ENCODE data around the gene PYURF.
A peak's percentile ranks its signal among the peaks of the same experiment; 100 is the strongest.

PYURF gene, protein sequence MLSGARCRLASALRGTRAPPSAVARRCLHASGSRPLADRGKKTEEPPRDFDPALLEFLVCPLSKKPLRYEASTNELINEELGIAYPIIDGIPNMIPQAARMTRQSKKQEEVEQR

DNA sequence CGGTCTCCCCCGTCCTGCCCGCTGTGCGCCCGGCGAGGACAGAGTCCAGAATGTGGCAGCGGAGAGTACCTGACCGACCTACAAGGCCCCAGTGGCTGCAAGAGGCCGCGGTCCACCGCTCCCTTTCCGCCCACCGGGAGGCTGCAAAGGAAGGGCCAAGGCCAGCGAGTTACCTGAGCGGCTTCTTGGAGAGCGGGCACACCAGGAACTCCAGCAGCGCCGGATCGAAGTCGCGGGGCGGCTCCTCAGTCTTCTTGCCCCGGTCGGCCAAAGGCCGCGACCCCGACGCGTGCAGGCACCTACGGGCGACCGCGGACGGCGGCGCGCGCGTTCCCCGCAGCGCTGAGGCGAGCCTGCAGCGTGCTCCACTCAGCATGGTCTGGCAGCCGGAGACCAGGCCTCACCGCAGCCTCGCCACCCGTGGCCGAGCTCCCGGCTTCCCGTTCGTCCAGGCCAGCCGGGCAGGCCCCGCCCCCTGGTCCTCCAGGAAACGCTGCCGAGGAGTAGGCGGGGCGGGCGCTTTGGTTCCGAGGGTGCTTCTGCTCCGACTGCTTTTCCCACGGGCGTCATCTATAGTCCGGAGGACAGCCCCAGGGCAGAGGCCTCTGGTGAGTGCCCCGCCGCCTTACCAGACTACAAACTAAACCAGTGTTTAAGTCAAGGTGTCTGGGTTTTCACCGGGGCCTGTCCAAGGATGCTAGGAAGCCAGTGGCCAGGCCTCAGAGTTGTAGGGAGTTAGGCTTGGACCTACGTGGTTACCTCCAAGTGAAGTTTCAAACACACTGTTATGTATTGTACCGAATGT, at the start of gene PYURF:
Gene PYURF (minus strand): TSS at position 452 of the 805 bp plus-strand sequence. CDS start 76 bp downstream, at position 376.
- DNase-seq (ENCODE audit: low read depth in 2 of 2): peak; percentile 54 to 79

DNA sequence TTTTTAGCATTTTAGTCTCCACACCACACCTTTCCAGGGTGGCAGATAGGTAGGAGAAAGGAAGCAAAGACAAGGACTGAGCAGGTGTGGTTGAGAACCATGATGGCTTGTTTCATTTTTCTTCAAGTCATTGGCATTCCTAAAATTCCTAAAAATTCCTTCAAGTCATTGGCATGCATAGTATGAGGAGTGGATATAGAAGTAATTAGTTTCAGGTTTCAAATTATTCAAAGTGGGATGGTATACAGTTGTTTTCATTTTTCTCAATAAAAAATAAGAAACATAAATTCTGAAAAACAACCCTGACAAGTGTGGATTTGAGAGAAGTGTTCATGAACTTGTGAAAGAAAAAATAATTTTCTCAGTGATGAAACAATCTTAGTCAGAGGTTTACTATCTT, 46.4 kb upstream of the PYURF start:
- DNase-seq (ENCODE audit: low read depth in 2 of 2): no peak

DNA sequence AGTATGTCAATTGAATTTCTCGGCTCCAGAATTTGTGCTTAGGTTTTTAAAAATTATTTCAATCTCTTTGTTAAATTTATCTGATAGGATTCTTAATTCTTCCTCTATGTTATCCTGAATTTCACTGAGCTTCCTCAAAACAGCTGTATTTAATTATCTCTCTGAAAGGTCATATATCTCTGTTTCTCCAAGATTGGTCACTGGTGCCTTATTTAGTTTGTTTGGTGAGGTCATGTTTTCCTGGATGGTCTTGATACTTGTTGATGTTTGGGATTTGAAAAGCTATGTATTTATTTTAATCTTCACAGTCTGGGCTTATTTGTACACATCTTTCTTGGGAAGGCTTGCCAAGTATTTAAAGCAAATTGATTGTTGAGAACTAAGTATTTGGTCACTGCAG, 44.0 kb upstream of the PYURF start:
- DNase-seq (ENCODE audit: low read depth in 2 of 2): no peak

DNA sequence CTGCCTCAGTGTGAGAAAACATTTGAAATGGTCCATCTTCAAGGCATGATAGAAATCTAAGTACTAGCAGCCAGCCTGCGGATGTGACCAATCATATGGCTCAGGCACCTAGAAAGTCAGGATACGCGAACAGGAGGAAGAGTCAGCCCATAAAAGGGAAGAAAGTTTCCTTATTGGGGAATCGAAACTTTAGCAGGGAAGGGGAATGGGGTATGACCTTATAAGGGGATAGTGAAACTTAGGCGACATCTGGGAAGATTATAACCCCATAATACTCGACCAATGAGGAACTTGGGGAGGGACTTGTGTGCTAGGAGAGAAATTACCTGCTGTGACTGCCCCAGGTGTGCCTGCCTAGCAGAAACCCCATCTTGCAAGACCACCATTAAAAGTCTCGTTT, 26.2 kb upstream of the PYURF start:
- no peak for DNase-seq (ENCODE audit: low read depth in 2 of 2)

DNA sequence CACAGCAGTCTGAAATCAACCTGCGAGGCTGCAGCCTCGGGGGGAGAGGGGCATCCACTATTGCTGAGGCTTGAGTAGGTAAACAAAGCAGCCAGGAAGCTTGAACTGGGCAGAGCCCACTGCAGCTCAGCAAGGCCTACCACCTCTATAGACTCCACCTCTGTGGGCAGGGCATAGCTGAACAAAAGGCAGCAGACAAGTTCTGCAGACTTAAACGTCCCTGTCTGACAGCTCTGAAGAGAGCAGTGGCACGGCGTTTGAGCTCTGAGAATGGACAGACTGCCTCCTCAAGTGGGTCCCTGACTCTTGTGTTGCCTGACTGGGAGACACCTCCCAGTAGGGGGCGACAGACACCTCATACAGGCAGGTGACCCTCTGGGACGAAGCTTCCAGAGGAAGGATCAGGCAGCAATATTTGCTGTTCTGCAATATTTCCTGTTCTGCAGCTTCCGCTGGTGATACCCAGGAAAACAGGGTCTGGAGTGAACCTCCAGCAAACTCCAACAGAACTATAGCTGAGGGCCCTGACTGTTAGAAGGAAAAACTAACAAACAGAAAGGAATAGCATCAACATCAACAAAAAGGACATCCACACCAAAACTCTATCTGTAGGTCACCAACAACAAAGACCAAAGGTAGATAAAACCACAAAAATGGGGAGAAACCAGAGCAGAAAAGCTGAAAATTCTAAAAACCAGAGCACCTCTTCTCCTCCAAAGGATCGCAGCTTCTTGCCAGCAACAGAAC, 15.9 kb upstream of the PYURF start:
- DNase-seq (ENCODE audit: low read depth in 2 of 2): peak; percentile 63 to 71

DNA sequence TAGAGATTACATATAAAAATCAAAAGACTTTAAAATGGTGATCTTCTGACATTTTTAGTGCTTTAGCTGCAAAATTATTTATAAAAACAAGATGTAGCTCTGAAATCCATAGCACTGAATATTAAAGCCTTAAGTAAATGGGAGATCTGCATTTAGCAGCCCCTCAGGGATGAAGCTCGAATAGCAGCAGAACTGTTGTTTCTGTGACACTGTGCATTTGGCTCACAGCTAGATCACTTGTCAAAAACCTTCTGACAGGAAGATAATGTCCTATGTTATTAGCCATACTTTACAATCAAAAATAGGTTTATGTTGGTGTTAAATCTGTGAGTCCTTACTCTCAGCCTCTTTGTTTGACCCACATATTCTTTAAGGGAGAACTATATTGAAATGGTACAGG, 14.1 kb upstream of the PYURF start:
- no peak for DNase-seq (ENCODE audit: low read depth in 2 of 2)

DNA sequence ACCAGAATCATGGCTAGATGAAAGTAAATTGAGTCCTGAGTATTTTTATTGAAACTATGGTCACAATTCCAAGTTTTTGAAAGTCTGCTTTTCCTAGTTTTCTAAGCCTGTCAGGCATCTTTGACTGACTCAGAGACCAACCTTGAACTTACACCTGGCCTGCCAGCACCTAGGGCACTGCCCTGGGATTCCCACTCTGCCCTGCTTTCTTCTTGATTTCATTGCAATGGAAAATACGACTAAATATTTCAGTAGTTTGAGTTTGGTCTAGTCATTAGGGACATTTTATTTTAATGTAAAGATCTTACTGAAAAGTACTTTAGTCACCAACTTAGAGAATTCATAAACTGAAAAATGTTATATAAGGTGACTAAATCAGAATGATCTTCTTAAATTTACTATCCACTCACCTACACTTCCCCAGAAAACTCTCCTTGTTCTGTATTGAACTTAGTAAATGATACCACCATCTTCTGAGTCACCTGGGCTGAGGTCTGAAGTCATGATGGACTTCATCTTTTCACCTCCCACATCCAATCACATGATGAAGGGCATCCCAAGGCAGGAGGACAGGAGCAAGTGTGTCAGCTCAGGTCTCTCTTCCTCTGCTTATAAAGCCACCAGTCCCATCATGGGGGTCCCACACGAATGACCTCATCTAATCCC, 11.6 kb upstream of the PYURF start:
- DNase-seq (ENCODE audit: low read depth in 2 of 2): no peak

DNA sequence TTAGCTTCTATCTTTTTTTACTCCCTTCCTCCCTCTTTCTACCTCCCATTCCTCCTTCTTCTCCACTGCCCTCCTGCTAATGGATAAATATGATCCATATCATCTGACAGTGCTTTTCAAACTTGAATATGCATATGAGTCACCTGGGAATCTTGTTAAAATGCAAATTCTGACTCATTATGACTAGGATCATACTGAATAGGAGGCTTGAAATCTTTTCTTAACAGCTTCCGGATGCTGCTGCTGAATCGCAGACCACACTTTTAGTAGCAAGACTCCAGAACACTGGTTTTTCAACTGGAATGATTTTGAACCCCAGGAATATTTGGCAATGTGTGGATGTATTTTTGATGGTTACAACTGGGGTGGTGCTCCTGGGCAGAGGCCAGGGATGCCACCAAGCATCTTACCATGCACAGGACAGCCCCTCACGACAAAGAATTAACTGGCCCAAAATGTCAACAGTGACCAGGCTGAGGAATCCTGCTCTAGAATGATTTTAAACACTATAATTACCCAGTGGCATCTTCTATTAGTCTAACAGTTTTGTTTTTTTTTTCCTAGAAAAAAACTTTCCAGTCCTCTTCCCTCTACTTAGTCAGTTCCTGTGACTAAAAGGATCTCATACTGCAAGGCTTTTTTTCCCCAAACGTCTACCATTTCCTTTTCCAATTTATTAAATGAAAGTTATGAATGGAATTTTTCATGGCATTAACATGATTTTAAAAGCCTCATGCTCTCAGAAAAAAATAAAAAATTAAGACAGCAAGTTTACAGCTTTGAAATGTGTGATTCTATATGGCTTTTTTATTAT, 10.6 kb upstream of the PYURF start:
- DNase-seq (ENCODE audit: low read depth in 2 of 2): no peak

DNA sequence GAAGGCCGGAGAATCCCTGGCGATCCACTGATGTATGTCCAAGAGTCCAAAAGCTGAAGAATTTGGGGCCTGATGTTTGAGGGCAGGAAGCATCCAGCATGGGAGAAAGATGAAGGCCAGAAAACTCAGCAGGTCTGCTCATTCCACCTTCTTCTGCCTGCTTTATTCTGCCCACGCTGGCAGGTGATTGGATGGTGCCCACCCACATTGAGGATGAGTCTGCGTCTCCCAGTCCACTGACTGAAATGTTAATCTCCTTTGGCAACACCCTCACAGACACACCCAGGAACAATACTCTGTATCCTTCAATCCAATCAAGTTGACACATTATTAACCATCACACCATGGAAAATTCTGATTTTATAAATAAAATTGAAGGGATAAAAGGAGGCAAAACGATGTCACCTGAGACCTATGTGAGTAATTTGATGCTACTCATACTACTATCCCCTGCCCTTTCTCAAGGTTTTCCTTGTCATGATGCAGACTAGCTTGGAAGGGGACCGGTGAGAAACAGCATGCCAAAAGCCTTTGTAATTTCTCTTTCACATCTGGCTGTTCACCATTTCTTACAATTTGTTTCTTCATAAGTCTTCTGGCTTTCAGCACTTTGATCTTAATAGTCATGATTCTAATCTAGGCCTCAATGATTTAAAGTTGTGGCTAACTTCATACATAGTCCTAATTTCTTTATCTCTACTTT, 9.7 kb upstream of the PYURF start:
- DNase-seq (ENCODE audit: low read depth in 2 of 2): no peak

DNA sequence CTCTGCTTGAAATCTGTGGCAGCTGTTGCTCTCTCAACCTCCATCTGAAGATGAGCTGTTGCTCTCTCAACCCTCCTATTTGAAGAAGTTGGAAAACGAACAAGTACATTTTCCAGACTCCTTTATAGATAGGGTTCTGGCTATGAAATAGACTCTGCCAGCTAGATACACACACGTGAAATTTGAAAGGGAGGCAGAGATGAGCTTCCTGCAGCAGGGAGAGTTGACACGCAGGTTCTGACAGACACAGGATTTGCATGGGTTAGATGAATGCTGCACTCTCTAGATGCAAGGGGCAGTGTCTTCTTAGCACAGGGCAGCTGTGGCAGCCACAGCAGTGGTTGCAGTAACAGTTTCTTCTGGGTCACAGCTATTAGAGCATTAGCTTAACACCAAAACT, 8.0 kb upstream of the PYURF start:
- no peak for DNase-seq (ENCODE audit: low read depth in 2 of 2)

DNA sequence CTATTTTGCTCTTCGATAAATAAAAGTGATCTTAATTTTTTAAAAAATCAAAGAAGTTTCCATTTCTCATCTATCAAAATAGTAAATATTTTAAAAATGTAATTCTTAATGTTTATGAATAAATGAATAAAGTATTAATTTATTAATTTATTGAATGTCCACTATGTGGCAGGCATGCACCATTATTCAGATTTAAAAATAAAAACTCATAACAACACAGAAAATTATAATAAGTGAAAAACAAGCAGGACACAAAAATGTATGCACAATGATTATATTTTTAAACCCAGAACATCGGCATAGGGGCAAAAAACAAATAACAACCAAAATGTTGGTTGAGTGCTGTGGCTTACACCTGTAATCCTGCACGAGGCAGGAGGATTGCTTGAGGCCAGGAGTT, 5.3 kb upstream of the PYURF start:
- DNase-seq (ENCODE audit: low read depth in 2 of 2): no peak

DNA sequence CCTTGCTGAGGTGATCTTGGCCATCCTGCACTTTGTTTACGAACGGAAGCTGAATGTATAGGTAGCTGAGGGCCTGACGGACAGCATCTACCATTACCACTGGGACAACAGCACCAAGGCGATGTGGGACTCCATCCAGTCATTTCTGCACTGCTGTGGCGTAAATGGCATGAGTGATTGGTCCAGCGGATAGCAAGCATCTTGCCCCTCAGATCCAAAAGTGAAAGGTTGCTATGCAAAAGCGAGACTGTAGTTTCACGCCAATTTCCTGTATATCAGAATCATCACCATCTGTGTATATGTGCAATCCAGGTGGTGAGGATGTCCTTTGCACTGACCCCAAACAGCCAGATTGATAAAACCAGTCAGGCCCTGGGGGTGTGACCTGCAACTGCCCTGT, 4.2 kb upstream of the PYURF start:
- DNase-seq (ENCODE audit: low read depth in 2 of 2): no peak

DNA sequence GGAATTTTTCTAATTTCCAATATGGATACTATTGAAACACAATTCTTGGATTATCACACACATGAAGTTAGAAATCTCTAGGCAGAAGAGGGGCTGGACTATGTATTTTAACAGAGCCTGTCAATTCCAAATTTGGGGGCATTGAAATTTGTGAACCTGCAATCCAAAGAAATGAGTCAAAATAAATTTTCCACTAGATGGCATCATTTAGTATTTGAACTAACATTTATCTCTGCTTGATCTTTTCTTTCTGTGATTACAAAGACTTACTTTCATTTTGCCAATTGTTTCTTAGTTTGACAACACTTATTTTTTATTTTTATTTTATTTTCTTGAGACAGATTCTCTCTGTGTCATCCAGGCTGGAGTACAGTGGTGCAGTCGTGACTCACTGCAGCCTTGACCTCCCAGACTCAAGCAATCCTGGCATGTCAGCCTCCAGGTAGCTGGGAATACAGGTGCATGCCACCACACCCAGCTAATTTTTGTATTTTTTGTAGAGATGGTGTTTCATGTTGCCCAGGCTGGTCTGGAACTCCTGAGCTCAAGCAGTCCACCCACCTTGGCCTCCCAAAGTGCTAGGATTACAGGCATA, 2.7 kb upstream of the PYURF start:
- no peak for DNase-seq (ENCODE audit: low read depth in 2 of 2)

DNA sequence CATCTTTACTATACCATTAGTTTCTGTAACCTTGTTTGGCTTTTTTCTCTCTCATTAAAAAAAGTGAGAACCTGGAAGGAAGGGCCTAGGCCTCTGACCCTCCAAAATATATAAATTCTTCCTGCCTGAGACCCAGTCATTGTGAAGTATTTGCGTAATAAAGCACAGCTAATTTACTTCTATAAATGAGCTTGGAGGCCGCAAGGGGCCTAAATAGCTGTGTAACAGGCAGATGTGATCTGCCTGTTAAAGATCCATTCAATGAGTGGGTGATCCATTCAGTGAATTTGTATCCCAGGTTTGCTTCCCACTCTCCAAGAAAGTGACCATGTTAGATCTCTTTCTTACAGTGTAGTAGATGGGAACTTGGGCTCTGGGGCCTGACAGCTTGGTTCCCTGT, 595 bp upstream of the PYURF start:
- no peak for DNase-seq (ENCODE audit: low read depth in 2 of 2)

DNA sequence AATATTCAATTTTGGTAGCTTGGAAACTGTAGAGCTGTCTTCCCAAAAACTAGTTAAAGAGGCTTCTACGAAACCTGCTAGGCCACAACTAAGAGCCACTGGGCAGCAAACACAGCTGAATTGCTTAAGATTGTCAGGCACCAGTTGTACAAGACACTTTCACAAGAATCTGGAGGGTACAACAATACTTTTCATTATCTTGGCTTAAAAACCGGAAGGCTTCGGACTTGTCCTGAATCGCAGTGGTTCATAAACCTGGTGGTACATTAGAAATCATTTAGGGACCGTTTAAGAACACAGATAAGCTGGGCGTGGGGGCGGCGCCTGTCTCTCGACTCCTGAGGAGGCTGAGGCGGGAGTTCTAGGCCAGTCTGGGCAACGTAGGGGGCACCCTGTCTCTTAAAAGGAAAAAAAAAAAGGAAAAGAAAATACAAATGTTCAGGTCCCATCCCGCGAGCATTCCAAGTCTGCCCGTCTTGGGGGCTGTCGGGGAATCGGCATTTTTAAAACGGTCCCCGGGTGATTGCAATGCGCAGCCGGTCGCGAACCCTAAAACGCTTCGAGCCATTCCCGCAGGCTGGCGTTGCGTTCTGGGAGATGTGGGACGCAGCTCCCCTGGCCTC, 763 bp downstream of the PYURF start:
- peak; percentile 5 to 30 for DNase-seq (ENCODE audit: low read depth in 2 of 2)

DNA sequence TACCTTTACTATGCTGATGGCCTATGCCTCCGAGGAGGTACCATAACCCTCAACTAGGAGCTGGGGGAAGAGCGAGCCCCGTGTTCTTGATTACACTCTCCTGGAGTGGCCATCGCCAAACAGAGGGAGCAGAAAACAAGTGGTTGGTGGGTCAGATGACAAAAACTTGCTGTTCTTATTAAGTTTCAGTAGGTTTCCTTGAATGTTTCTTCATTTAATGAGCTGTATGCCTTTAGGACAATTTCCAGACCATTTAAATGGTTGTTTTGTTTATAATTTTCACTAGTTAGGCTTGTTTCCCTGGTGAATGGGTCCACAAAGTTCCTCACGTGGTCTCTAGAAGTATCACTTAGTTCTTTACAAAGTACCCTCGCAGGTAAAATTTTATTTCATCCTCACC, 4.7 kb downstream of the PYURF start:
- no peak for DNase-seq (ENCODE audit: low read depth in 2 of 2)

DNA sequence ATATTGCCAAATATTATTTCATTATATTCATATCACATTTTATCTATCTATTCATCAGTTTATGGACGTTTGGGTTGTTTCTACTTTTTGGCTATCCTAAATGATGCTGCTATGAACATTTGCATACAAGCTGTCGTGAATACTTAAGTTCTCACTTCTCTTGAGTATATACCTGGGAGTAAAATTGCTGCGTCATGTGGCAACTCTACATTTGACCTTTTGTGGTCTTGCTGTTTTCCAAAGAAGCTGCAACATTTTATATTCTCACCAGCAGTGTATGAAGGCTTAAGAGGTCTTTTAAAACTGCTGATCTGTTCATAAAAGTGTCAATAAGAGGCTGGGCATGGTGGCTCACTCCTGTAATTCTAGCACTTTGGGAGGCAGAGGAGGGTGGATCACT, 5.8 kb downstream of the PYURF start:
- no peak for DNase-seq (ENCODE audit: low read depth in 2 of 2)

DNA sequence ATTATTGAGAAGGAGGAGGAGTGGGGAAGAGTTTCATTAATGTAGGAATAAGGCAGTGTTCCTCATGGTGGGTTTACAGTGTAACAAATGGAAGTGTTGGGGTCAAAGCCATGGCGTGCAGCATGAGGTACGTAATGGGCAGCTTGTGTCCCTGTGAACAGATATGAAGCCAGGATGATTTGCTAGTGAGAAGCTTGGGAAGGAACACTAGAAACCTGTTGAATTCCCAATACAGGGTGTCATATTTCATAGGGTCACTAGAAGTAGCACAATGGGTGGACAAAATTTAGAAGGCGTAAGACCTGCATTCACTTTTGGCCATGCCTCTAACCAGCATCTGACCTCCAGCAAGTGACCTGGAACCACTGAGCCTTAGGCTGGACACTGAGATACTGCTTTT, 6.8 kb downstream of the PYURF start:
- DNase-seq (ENCODE audit: low read depth in 2 of 2): no peak

DNA sequence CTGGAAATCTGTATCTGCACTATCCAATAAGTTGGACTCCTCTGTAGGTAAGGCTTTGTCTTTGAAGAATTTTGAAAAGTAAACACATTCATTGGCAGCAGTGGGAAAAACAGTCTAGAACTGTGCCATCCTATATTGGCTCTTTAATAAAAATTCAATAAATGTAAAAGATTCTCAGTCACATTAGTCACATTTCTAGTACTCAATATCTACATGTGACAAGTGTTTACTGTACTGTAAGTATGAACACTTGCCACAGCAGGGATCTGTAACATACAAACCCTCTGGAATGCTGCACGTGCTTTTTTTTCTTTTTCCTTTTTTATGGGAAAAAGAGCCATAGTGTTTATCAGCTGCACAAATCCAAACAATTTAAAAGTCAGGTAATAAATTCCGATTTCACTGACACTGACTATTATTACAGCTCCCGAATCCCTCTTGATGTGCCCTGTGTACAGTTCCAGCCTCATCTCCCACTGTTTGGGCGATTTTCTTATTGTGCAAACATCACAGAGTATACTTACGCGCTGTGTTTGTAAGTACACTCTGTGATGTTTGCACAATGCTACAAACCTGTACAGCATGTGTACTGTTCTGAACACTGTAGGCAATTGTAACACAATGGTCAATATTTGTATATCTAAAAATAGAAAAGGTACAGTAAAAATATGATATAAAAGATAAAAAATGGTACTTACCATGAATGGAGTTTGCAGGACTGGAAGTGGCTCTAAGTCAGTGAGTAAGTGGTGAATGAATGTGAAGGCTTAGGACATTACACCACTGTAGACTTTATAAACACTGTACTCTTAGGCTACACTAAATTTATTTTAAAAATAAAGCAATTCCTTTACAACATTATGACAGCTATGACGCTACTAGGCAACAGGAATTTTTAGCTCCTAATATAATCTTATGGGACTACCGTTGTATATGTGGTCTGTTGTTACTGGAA, 8.7 kb downstream of the PYURF start:
- no peak for DNase-seq (ENCODE audit: low read depth in 2 of 2)
